NCI-H1092 (cell line): ENCODE results near the gene CORO6.
A peak's percentile ranks its signal among the peaks of the same experiment; 100 is the strongest.
"Not testable (repeated sequence)": the region's sequence is repeated elsewhere in the genome, so short reads cannot be mapped to it uniquely, and the experiment has no call there.

Source experiments
- DNase-seq: peaks from one replicate; lab custom pipeline; 2025; lab: John Stamatoyannopoulos, UW

The CORO6 gene

DNA sequence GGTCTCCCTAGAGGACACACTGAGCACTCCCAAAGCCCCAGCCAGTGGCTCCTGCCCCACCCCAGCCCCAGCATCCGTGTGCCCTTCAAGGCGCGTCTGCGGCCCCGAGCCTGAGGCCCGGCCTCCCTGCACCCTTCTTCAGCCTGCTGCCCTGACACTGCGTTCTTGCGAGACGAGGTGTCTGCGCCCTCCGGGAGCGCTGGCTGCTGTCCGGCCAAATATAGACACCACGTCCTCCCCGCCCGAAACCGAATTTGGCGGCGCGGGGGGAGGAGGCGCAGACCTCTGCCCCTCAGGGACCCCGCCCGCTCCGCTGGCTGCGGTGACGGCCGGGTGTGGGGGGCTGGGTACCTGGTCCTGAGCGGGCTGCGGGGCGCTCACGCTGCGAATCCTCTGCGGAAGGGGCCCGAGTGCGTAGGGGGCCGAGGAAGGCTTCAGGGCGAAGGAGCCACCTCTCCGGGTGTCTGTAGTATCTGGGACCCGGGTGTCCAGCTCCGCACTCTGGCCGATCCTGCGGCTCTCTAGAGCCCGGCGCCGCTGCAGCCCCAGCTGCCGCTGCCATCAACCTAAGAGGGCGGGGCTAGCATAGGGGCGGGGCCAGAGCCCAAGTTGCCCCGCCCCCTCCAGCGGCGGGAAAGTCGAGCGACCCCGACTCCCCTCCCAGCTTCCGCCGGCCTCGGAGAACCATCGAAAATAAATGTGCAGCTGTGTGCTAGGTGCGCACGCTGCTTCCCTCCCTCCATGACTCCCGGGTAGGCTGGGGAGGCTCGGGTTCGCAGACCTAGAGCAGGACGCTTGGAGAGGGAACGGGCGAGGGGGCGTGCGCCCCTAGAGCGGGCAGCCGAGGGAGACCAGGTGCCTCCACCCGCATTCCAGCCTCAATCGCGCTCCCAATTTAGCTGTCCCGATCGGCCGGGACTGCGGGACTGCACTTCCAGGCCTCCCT, at the start of gene CORO6:
Gene CORO6 (minus strand): TSS at position 576 of the 946 bp plus-strand sequence. CDS start 1,491 bp downstream, outside the sequence.
- DNase-seq, result peak; percentile 42

- DNase-seq, result no peak
Observed at GRCh38 chr17:29671661-29672060, 48.9 kb upstream of the CORO6 start.

DNA sequence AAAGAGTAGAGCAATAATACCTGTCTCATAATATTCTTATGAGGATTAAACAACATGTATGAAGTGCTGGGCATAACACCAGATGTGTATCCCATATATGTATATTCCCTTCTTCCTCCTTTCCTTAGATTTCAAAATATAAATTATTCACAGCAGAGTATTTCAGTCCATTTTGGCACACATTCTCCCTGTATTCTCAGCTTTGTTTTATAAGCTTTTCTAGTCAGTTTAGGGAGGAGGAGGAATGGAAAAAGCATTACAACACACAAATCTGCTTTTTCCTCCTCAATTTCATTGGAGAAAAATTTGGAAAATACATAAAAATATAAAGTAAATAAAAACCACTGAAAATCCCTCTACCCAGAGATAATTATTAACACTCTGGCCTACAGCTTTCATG, 46.6 kb upstream of the CORO6 start:
- no peak for DNase-seq

- no peak for DNase-seq
Observed at GRCh38 chr17:29667969-29668368, 45.3 kb upstream of the CORO6 start.

DNA sequence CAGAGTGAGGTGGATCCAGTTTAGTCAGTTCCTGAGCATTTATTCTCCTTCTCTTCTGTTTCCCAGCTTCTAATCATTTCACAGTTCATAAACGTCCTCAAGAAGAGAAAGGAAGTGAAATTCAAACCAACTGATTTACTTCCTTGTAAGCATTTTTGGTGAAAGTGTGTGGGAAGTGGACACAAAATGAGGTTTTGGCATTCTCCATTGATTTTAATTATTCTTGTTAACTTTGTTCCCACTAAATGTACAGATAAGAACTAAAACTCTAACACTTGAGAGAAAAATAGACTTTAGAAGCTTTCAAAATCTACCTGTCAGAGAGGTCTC, 42.7 kb upstream of the CORO6 start:
- DNase-seq, result no peak

- DNase-seq, result no peak
Observed at GRCh38 chr17:29664743-29665480, 42.2 kb upstream of the CORO6 start.

- DNase-seq, result no peak
Observed at GRCh38 chr17:29663155-29663554, 40.4 kb upstream of the CORO6 start.

GRCh38 chr17:29661213-29661612, 38.5 kb upstream of the CORO6 start:
- no peak for DNase-seq

DNA sequence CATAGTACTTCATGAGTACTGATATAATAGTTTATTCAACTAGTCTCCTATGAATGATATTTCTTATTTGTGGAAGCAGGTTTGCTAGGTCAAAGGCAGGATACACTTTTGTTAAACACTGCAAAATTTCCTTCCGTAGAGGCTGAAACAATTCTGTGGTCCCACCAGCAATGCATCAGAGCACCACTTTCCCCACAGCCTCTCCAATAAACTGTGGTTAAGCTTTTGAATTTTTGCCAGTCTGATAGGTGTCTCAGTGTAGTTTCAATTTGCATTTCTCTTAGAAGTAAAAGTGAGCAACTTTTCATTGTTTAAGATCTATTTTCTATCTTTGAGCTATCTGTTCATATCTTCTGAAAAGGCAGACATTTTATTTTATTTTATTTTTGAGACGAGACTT, 36.4 kb upstream of the CORO6 start:
- no peak for DNase-seq

DNA sequence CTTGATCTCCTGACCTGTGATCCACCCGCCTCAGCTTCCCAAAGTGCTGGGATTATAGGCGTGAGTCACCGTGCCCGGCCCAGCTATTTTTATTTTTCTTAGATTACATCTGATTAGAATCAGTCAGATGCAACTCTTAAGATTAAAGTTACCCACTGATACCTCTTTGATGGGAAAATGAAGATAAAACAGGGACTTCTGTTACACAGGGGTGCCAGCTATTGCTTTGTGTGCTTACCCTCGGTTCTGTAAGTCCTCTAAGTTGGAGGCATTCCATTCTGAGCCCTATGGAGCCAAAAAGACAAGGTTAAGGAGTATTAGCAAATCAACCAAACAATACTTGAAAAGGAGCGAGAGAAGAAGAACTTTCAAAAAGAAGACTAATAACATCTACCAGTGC, 32.6 kb upstream of the CORO6 start:
- DNase-seq, result no peak

DNA sequence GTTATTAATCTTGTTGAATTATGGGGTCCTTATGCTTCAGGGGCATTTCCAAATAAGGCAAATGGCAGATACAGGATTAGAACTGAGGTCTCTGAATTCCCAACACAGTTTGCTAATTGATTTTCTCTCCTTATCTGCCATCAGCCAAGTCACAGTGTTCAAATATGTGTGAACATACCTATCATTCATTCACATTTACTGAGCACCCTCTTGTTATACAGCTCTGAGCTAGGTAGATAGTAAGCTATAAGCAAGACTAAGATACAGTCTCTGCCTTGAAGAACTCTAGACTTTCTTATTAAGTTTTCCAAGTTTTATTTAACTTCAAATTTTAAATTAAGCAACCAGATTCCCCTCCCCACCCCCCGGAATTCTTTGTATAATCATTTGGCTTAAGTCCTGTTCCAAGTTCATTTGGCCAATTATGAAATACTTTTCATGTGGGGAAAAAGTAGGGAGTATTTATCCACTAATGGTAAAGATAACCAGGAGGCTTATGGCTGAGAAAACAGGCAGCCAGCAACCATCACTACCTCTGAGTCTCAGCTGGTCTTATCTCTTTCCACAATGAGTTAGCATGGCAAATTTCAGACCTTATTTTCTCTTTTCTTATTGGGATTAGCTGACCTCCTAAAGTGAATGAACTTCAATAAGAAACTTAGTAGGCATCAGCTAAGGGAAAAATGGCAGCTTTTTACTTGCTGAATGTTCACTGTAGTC, 31.4 kb upstream of the CORO6 start:
- no peak for DNase-seq

DNA sequence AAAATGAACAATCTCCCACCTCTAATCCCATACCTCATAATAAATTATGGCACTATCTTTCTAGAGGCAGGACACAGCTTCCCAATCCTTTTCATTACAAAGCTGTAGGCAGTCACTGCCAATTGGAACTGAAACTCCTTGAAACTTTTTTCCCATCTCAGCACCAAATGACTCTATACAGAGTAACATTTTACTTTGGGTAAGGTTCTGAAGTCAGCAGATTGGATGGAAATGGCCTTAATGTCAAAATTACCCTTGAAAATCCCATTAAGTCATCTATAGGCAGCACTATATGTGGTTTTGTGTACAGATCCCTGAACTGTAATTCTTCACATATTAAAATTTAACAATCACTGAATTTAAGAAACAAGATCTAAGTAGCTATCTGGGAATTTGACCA, 30.3 kb upstream of the CORO6 start:
- DNase-seq, result no peak

DNA sequence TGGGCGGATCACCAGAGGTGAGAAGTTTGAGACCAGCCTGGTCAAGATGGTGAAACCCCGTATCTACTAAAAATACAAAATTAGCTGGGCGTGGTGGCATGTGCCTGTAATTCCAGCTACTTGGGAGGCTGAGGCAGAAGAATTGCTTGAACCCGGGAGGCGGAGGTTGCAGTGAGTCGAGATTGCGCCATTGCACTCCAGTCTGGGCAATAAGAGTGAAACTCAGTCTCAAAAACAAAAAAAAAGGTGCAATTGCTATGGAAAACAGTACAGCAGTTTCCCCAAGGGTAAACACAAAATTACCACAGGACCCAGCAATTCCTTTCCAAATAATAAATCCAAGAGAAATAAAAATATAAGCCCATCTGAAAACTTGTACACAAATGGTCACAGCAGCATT, 29.2 kb upstream of the CORO6 start:
- not testable (repeated sequence) for DNase-seq

GRCh38 chr17:29650396-29650795, 27.7 kb upstream of the CORO6 start:
- DNase-seq, result no peak

- no peak for DNase-seq
Observed at GRCh38 chr17:29649359-29649758, 26.6 kb upstream of the CORO6 start.

GRCh38 chr17:29648005-29648404, 25.3 kb upstream of the CORO6 start:
- no peak for DNase-seq

DNA sequence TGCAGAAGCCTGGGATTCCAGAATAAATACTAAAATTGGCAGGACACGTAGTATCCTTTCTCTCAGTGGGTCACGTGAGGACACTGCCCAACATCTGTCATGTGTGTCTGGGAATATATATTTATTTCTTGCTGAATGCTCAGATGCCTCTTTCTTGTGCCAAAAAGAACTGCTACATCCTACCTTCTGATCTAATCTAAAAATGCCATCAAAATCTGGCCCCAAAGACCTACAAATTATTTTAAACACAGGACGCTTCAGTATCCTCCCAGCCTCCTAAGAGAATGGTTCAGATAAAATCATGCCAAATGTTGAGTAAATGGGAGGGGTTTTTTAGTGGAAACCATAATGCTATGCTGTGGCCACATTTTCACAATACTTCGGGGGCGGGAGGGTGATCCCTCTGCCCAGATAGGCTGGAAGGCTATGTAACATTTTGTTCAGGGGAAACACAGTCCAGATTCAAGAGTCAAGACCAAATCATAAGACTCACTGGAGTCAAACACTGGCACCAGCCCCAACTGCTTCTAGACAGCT, 22.9 kb upstream of the CORO6 start:
- no peak for DNase-seq

DNA sequence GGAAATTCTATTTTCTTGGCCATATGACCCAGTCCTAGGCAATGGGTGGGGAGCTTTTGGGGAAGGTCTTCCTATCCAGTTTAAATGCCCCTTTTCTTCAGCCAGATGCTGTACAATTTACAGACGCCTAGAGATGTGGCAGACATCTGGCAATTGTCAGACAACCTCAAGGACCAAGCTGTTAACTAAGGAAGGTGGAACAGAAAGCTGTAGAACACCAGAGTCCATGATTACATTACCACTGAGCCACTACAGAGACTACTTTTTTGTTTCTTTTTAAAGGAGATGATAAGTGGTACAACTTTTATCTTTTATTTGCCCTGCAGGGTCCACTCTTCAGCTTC, 21.1 kb upstream of the CORO6 start:
- no peak for DNase-seq

GRCh38 chr17:29642171-29642611, 19.5 kb upstream of the CORO6 start:
- no peak for DNase-seq

GRCh38 chr17:29640981-29641642, 18.4 kb upstream of the CORO6 start:
- no peak for DNase-seq

- no peak for DNase-seq
Observed at GRCh38 chr17:29640413-29640812, 17.7 kb upstream of the CORO6 start.

DNA sequence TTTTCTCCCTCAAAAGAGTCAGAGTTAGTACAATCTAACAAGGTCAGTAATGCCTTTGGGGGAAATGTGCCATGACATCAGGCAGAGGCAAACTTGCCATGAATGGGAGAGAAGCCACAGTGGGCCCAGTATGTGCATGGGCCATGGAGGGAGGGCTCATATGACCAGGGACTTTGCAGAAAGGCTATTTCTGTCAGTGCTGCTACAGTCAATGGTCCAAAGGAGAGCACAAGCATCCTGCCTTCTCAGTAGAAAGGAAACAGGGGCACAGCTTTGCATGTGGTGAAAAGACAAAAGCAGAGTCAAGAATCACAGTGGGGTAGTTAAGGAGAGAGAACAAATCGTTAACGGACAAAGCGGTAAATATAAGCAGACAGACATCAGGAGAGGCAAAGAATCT, 11.2 kb upstream of the CORO6 start:
- DNase-seq, result no peak
